SHP77 treated with DMSO at 0.1 percent for 48 hours (cell line): ENCODE measurements around the gene SLC38A1.
A peak's percentile ranks its signal among the peaks of the same experiment; 100 is the strongest.

Experiments used
- DNase-seq: peaks from one replicate; lab custom pipeline; 2025; lab: John Stamatoyannopoulos, UW

The SLC38A1 gene

DNA sequence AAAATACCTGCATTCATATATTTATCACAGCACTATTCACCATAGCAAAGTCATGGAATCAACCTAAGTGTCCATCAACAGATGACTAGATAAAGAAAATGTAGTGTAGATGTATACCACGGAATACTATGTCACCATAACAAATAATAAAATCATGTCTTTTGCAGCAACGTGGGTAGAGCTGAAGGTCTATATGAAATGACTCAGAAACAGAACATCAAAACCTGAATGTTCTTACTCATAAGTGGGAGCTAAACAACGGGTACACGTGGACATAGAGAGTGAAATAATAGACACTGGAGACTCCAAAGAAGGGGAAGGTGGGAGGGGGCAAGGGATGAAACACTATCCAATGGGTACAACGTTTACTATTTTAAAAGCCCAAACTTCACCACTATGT lies 37.9 kb downstream of the SLC38A1 start:
- no peak for DNase-seq

DNA sequence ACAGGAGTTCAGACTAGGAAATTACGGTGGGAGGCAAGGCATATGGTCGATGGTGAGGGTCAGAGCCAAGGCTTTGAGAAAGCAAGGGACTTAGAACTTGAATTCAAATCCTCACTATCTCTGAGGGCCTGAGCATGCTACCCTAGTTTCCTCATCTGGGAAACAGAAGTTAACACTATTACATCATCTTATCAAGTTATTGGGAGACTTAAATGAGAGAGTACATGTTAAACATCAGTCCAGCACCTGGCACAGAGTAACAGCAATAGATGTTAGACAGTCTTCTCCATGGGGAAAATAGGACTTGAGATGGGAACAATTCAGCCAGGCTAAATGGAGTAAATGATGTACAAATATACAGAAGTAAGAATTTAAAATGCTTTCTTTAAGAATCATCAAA lies 38.5 kb downstream of the SLC38A1 start:
- no peak for DNase-seq

DNA sequence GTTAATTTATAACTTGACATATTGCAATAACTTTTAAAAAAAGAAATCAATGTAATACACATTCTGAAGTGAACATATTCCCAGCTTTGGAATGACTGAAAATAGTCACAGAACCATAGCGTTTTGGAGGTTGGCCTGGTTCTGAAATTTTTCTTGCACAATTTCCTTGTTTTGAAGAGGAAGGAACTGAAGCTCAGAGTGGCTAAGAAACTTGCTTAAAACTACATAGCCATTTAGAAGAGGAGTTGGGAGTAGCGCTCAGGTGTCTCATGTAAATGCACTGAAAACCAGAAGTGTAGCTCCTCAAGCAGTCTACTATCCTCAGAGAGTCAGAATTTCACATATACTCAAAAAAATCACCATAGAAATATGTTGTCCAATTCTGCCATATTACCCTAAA lies 41.2 kb downstream of the SLC38A1 start:
- no peak for DNase-seq

DNA sequence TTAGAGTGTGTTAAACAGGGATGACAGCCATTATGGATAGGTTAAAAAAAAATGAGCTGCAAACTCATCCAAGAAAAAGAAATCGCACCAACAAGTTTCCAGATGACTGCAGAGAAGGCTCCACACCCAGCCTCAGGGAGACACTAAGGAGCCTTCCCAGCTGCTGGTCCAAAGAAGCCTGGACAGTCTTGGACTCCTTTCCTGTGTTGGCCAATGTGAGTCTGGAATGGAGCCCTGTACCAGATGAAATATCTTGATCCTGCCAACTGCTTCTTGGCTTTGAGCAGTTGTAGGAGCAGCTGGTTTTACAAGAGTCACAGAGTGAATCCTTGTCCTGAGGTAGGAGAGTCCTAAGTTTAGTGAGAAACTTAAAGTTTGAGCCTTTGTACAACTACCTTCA lies 44.5 kb downstream of the SLC38A1 start:
- DNase-seq = no peak

DNA sequence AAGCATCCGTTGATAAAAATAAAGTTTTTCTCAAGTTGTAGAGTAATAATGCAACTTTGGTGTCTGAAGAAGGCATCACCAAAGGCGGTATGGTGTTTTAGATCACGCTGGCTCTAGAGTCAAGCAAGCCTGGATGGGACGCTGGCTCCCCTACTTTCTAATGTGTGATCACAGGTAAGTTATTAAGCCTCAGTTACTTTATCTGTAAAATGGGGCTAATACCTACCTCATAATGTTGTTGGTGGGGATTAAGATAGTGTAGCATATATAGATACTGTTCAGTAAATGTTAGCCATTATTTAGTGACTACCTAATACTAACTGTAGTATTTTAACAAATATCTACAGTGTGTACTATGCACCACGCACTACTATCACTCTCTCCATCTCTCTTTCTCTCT lies 45.8 kb downstream of the SLC38A1 start:
- no peak for DNase-seq

DNA sequence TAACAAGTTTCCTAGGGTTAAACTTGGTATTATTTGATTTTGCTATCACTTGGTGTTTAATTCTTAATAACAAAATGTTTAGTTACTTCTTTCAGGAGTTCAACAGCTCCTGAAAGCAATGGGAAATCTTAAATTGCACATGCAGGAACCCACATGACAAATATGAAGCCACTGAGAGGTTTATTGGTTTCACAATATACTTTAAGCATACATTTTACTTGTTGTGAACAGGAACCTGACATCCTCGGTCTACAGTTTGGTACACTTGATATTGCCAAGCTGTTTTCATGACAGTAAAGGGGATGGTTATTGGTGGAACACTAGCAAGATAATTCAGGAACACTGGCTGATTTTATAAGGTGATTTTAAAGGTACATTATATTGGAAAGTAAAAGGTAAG lies 46.2 kb downstream of the SLC38A1 start:
- no peak for DNase-seq

DNA sequence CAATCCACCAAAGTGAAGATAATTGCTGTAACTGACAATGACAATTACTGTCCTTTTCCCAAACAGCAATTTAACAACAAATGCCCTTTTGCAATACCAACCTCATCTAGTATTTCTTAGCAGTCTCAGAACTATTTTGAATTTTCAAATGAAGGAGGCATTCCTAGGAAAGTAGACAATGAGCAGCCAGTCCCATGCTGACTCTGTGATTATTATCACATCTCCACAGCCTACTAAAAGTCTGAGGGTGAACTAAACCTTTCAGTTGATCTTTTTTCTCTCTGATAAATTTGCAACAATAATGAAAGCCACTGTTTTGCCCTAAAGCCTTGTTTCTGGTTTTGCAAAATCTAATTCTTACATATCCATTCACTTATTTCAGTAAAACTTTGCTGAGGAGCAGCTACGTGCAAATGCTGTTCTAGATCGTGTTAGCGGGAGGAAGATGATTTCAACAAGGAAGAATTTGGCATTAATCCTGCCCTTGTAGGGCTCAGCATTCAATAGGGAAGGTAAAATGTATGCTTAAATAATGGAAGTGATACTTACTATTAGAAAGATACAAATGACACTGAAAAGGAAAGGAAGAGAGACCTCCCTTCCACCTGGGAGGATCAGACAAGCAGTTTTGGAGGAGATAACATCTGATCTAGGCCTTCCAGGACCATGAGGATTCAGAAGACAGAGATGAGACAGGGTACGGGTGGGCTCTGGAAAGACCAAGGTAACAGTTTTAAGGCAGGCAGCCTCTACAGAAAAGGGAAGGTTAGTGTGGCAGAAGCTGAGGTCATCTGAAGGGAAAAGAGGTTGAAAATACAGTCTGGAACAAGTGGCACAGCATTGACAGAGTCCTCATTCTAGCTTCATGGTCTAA lies 47.4 kb downstream of the SLC38A1 start:
- no peak for DNase-seq

DNA sequence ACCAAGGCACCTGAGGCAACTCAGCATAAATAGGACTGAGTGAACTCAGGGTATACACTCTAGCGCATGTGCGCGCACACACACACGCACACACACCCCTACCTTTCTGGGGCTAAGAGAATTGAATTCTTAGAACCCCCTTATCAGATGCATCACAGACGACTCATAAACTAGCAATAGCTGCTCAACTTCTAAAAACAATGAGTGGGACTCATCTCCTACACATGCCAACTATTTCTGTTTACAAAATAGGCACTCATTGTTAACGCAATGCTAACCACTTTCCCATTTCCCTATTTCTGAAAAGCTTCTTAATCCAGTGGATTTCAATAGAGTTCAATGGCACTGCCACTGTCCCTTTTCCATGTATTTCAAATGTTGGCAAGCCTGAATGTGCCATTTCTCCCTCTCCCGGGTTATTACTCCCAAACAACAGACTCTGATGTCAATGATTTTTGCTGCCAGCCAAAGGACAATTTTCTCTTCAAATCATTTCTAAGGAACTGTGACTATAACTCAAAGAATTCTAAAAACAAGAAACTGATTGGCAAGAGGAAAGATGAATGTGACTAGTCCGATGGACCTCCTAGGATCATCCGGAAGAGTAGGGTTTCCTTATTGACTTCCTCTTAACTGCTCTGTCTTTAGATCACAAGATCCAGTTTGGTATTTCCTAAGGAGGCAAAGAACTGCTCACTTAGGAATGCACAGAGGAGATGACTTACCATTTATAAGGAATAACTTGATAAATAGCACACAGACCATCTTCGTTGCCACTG lies 48.8 kb downstream of the SLC38A1 start:
- no peak for DNase-seq

DNA sequence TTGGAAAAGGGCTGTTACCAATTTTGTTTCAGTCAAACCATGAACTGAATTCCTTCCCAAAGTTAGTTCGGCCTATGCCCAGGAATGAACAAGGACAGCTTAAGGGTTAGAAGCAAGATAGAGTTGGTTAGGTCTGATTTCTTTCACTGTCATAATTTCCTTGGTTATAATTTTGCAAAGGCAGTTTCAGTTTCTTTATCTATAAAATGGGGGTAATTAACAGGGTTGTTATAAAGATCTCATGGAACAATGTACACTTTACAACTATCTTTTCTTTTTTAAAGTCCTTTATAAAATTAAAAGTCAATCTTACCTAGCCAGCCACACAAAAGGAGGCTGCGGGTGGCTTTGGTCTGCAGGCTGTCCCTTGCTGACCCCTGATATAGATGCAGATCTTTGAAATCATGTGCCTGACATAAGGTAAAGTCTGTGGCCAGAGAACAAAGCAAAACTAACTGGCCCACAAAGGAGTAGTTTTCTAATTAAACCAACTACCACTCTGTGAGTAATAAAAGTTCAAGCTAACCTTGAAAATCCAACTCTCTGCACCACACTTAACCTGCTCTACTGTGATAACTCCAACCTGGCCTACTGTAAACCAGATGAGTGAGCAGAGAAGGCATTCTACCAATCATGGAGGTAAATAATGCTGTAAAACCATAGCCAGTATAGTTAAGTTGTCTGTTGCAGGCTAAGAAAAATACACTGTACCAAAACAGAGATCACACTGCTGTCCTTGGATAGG lies 49.5 kb downstream of the SLC38A1 start:
- no peak for DNase-seq

DNA sequence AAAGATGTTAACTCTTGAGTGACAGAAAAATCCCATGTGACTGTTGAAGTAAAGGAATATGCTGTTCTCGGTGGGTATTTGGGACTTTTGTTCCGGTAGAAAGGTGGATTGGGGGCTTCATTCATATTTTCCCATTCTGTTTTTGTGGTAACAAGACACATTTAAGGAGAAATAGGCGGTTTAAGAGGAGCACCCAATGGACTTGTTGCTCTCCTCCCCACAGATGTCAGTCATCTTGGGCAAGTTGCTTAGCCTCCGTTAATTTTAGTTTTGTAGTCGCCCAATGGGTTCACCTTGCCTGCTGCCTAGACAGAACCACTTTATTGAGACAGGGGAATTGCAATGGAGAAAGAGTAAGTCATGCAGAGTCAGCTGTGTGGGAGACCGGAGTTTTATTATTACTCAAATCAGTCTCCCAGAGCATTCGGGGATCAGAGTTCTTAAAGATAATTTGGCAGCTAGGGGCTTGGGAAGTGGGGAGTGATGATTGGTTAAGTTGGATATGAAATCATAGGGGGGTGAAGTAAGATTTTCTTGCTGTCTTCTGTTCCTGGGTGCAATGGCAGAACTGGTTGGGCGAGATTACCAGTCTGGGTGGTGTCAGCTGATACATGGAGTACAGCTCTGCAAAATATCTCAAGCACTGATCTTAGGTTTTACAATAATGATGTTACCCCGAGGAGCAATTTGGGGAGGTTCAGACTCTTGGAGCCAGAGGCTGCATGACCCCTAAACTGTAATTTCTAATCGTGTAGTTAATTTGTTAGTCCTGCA lies 50.3 kb downstream of the SLC38A1 start:
- DNase-seq = no peak

DNA sequence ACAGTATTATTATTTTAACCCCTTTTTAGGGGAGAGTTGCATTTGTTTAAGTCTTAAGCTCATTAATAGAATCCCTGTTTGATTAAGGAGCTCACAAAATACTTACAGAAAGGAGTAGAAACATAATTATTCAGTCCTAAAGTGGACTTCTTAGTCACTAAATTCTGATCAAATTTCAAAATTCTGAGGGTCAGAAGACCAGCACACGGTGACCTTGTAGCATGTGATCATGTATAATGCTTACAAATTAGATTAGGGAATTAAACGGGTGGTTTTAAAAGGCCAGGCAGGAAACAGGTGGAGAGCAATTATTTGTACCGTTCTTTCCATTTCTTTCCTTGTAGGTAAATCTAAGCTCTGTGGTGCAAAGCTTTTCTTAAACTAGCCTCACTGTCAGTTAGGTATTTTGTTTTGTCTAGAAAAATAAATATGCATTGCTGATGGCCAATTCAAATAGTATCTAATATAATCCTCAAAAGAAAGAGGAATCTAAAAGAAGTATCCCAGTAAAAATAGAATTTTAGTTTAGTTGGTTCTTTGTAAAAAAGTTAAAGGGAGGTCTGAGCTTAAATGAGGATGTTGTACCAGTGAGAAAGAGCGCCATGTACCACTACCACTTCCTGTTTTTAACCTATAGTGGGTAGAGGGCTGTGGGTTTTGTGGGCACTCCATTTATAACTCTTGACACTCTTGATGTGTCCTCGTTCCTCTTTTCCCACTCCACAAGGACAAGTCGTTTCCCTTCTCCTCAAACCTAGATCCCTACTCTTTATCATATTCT lies 51.1 kb downstream of the SLC38A1 start:
- DNase-seq = no peak

DNA sequence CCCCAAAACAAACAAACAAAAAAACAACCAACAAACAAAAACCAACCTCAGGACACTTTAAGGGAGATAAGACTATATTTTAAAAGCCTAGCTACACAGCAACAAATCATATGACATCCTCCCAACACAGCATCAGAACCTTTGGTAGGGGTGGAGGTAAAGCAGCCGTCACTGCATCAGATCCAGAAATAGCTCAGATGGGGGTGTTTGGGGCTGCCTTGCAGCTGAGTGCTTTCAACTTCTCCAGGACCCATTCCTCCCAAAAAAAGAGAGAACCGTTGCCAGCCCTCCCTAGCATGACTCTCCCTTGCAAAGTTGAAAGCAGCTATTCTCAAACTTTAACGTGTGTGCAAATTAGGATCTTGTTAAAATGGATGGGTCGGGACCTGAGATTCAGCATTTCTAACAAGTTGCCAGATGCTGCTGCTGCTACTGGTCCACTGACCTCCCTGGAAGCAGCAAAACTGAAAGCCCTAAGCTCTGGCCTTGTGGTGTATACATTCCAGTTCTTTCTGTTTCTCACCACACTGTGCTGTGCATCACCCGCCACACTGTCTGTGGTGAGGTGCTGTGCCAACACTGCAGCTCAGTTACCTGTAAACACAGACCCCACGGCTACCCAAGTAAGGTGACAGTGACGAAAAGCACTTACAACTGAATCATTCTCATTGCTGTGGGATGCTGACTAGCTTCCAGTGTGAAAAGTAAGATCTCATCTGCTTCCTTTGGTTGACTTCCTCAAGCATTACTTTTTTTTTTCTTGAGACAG lies 54.0 kb downstream of the SLC38A1 start:
- DNase-seq = no peak

DNA sequence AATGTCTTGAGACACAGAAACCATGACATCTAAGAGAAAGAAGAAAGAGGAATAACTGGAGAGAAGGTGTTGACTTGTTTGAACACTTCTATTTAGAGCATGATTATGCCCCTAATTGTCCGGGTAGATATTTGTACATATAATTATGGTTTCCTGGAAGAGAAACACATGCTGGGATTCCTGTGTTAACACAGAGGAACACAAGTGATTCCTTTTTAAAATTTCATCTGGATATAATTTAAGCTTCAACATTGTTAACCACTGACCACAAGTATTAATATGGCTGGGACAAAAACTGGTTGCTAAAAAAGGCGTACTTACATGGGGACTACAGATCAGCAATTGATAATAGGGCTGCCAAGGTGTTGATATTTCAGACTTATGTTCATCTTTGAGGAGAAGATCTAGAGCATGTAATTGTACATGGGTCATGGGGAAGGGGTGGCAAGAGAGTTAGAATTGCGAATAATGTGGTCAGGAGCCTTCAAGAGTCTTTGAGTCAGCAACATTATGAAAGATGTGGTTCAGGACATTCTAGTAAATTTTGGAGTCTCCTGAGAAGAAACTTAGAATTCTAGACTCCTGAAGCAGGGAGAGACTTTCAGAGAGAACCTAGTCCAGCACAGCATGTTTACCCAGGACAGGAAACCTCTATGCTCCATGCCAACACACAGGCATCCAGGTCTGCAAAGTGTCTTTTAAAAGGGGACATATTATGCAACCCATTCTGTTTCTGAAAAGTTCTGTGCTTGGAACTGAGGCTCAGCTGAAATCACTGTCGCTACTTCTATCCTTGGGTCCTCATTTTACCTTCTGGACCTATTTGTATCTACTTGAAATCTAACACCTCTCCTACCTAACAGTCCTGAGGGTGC lies 56.5 kb downstream of the SLC38A1 start:
- DNase-seq = no peak

DNA sequence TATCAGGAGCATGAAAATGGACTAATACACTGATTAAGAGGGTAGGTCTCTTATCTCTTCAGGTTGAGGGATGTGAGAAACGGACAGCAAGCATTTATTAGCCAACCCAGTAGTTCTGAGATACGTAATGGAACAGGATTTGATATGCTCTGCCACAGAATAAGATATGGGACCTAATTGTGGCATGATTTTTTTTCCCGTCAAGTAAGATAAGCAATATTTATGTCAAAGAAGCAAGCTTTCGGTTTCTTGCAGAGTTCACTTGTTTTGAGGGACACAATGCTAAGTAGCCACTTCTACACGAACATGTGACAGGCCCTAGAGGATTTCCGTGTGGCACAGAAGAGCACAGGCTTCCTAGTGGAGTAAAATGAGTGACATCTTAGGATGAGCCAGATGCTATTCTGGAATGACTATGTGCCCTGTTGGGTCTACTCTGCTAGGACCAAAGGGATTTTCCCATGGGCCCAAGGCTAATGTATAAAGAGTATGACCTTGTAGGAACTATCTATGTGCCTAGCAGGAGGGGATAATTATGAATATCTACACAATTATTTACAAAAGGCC lies 57.9 kb downstream of the SLC38A1 start:
- no peak for DNase-seq

DNA sequence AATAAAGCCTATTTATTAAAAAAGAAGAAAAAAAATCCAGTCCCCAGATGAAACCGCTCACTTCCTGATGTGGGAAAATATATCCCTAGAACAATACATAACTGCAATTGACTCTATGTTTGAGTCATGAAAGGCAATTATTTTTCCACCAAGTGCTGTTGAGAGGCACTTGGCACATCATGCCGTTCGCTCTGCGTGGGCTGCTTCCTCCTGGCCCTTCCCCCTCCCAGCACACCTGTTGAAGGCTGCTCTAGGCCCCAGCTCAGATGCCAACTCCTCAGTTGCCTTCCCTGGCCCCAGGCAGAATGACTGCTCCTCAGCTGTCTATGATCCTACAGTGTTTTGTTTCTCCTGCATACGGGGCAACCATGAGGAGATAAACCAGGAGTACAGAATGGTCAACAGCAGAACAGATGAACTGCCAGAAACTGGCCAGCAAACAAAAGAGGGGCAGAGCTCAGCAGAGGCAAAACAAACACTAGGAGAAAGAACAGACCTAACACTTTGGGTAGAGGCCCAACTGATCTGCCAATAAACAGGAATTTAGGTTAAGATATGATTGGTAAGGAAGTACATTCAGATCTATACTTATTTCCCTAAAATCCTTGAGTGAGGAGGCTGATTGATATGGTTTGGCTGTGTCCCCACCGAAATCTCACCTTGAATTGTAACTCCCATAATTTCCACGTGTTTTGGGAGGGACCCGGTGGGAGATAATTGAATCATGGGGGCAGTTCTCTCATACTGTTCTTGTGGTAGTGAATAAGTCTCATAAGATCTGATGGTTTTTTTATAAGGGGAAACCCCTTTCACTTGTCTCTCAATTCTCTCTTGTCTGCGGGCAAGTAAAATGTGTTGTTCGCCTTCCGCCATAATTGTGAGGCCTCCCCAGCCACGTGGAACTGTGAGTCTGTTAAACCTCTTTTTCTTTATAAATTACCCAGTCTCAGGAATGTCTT lies 58.6 kb downstream of the SLC38A1 start:
- peak; percentile 78 for DNase-seq

DNA sequence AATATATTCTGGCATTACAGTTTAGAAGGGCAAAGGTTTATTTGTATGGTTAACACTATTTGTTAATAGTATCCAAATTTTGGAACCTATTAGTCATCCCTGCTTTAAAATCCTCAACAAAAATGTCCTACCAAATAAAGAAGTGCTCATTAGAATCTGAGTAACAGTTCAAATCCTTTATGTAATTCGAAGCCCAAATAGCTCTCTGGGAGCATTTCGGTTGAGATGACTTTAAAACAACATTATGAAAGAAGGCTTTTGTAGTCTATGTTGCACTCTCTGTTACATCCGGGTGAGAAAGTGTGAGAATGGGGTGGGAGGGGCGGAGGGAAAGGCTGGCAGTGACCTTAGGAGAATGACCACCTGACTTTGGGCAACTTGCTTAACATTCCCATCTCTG lies 59.7 kb downstream of the SLC38A1 start:
- no peak for DNase-seq

DNA sequence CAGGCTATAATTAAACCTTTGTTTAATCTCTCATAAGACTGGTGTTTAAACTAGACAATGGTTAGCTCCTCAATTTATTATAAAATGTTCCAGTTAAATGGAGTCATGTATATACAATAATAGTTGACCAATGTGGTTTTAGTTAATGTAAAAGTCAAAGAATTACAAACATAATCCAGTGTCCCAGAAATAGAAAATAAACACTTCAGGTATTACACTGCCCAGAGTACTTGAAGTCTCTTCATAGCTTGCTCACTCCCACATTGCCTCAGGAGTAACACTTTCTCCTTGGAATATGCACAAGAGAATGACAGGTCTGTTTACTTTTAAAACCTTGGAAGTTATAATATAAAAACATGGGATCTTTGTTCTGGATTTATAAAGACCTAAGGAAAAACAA lies 60.5 kb downstream of the SLC38A1 start:
- DNase-seq = no peak

DNA sequence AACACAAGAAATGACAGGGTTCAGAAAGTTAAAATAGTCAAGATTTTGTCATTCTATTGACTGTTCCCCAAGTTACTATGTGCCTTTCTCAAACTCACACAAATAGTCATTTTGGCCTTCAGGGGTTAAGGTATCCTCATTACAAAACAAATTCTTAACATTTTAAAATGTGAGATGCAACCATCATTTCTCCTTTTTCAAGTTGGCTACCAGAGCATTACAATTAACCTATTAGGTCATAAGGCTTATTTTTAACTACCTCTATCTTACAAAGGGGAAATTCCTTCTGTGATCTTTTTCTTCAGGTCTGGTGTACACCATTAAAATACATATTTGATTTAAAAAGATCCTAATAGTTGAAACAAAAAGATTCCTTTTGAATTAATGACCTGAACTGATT lies 61.2 kb downstream of the SLC38A1 start:
- DNase-seq = no peak
